Stomach (tissue), 4 donors: ENCODE data around the gene STK31.

ENCODE experiments used
- CTCF ChIP-seq, 7 experiments: fragments of 450-650 bp in 4 of 7; fragments of 200-600 bp in 3 of 7; sonication (generic) in 3 of 7; IDR thresholded peaks; one replicate each; pipeline ENCODE4 v1.5.1; 2016 to 2019; ENCODE audit warnings: antibody characterized with exemption in 7 of 7, control low read depth in 2 of 7, mild to moderate bottlenecking in 1 of 7
- POLR2A ChIP-seq, 4 donors: fragments of 450-650 bp; IDR thresholded peaks; one replicate each; pipeline ENCODE4 v1.6.1; 2016; ENCODE audit warnings: antibody characterized with exemption in 4 of 4, control low read depth in 2 of 4, mild to moderate bottlenecking in 1 of 4, moderate library complexity in 1 of 4
- POLR2AphosphoS5 ChIP-seq, 3 donors: sonication (generic); formaldehyde crosslinking; IDR thresholded peaks; one replicate each; pipeline ENCODE4 v1.6.1; 2016; ENCODE audit warnings: antibody characterized with exemption in 3 of 3

GRCh38 chr7:23672033-23672432 lies 38.0 kb upstream of the STK31 start:
- TF ChIP-seq POLR2A (IDR thresholded peaks at IDR 0.05) (no peak), CTCF (IDR thresholded peaks at IDR 0.05) (no peak), POLR2AphosphoS5 (IDR thresholded peaks at IDR 0.05) (no peak)
